Peyer's patch (tissue), 4 donors: ENCODE data around the gene SMARCA2. TPM values are rescaled to one million over a fixed set of nuclear protein-coding genes. Genes with fewer than 3 reads are reported as not detected.
A peak's percentile ranks its signal among the peaks of the same experiment; 100 is the strongest.

Experiments
- DNase-seq, 3 donors: peaks; one replicate each; pipeline ENCODE4 v3.0.0-alpha.2; 2017 to 2019
- H3K27ac ChIP-seq, 4 donors: fragments of 200-600 bp; sonication (generic); one replicate each; pipeline ENCODE4 v1.5.1; 2016 to 2019
- H3K27me3 ChIP-seq, 2 donors: fragments of 200-600 bp; sonication (generic); one replicate each; pipeline ENCODE4 v1.5.1; 2019
- H3K36me3 ChIP-seq, 3 donors: fragments of 200-600 bp; sonication (generic); one replicate each; pipeline ENCODE4 v1.5.1; 2016 to 2019
- H3K4me1 ChIP-seq, 4 donors: fragments of 200-600 bp; sonication (generic); one replicate each; pipeline ENCODE4 v1.5.1; 2016 to 2019
- H3K4me3 ChIP-seq, 4 donors: fragments of 200-600 bp; sonication (generic); 1 replicate in 3 of 4; 2 replicates in 1 of 4; pipeline ENCODE4 v1.5.1; 2016 to 2019; ENCODE audit warnings: mild to moderate bottlenecking in 1 of 4
- H3K9me3 ChIP-seq, 4 donors: fragments of 200-600 bp; sonication (generic); one replicate each; pipeline ENCODE4 v1.5.1; 2016 to 2019; ENCODE audit warnings: mild to moderate bottlenecking in 1 of 4
- POLR2A ChIP-seq, 2 donors: fragments of 450-650 bp; IDR thresholded peaks; one replicate each; pipeline ENCODE4 v1.5.1; 2017; ENCODE audit warnings: antibody characterized with exemption in 2 of 2, mild to moderate bottlenecking in 2 of 2, moderate library complexity in 2 of 2
- total RNA-seq, 4 donors: library from RNA; depleted of rRNA; stranded (reverse); fragments of >200 nt; gene quantifications; one replicate each; pipeline ENCODE4 v1.1.0, GENCODE V29; 2016
- TF ChIP-seq, protein P1 (sequence below), 6 experiments: fragments of 450-650 bp in 4 of 6; fragments of 200-600 bp in 2 of 6; sonication (generic) in 1 of 6; IDR thresholded peaks; one replicate each; pipeline ENCODE4 v1.5.1; 2017 to 2019; ENCODE audit warnings: antibody characterized with exemption in 6 of 6, mild to moderate bottlenecking in 3 of 6, moderate library complexity in 1 of 6

The SMARCA2 gene
- total RNA-seq, 4 donors from 2014 or later: 93.7 to 297 (median 113) TPM

DNA sequence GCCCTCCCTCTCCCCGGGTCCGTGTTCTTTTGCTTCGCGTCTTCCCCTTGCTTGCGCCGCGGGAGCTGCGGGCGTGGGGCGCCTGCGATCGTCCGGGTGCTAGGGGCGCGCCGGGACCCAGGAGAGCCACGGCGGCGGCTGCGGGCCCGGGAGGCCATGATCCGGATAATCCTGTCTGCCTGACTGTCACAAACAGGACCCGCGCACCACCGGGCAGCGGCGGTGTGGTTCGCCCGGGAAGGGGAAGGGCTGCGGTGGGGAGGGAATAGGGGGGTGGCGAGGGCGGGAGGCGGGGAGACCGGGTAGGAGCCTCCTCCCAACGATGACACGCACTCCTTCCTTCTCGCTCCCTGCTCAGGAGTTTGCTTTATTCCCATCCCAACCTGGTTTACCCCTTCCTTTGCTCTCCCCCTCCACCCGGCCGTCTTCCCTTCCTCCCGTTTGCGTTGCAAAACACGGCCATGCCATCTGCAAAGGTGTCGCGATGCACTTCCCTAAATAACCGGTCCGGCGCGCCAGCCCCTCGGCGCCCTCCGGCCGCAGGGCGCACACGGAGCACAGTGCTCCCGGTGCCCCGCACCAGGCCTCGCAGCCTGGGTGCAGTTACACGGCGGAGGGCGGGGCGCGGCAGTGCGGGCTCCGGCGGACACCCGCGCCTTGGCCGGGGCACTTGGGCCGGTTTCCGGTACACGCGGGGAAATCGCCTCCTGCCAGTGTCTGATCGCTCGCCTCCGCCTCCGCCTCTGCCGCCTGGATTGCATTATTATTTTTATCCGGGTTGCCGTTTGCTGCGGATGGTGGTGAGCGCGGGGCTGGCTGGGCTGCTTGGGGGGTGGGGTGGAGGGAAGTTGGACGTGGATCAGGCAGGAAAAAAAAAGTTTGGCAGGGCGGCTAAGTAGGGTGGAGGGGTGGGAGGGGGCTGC, 1.5 kb downstream of the SMARCA2 start:
- Histone ChIP-seq H3K9me3 (no peaks in the 10 kb centered on the region), H3K27me3 (no peaks in the 10 kb centered on the region), H3K36me3 (no peaks in the 10 kb centered on the region), H3K27ac (peak overlapping the region; percentile 95 to 98 (median 96)), H3K4me1 (peaks cover 0 to 28% (median 5%) of the 10 kb centered on the region in 4 donors), H3K4me3 (peak overlapping the region; percentile 71 to 92 (median 82))
- peak; percentile 75 to 90 (median 87) for DNase-seq
- TF ChIP-seq, protein P1, sequence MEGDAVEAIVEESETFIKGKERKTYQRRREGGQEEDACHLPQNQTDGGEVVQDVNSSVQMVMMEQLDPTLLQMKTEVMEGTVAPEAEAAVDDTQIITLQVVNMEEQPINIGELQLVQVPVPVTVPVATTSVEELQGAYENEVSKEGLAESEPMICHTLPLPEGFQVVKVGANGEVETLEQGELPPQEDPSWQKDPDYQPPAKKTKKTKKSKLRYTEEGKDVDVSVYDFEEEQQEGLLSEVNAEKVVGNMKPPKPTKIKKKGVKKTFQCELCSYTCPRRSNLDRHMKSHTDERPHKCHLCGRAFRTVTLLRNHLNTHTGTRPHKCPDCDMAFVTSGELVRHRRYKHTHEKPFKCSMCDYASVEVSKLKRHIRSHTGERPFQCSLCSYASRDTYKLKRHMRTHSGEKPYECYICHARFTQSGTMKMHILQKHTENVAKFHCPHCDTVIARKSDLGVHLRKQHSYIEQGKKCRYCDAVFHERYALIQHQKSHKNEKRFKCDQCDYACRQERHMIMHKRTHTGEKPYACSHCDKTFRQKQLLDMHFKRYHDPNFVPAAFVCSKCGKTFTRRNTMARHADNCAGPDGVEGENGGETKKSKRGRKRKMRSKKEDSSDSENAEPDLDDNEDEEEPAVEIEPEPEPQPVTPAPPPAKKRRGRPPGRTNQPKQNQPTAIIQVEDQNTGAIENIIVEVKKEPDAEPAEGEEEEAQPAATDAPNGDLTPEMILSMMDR (IDR thresholded peaks at IDR 0.05): no peak
- TF ChIP-seq POLR2A (IDR thresholded peaks at IDR 0.05): peak; percentile 43 to 57

DNA sequence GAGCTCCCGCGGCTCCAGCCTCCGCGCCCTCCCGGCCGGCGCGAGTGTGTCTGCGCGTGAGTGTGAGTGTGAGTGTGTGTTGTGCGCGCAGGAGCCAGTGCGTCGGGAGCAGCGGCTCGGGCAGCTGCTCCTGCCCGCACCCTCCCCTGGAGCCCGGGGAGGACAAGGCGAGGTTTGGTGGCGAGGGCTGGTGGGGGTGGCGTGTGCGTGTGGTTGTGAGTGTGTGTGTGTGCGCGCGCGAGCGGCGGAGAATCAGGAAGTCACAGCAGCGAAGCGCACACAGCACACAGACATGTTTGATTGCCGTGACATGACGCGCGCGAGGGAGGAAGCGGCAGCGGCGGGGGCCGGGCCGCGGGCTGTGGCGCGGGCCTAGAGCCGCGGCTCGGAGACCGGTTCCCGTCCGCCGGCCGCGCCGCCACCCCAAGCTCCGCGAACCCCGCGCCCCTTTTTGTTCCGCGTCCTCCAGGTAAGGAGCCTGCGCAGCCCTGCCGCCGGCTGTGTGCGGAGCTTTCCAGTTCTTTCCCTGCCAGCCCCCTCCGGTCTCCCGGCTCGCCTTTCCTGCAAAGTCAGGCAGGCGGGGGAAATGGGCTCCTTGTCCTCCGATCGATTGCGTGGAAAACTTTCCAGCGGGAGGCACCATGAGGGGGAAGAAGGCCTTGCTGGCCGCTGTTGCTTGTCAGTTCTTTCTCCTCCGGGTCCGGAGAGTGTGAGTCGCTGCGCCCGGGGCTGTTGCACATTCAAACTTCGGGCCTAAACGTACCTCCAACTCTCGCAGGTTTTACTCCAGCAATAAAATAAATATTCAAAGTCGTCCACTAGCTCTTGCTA, 2.4 kb downstream of the SMARCA2 start:
- no peaks in the 10 kb centered on the region for H3K27me3 ChIP-seq
- TF ChIP-seq, protein P1 (IDR thresholded peaks at IDR 0.05): no peak
- TF ChIP-seq POLR2A (IDR thresholded peaks at IDR 0.05): peak; percentile 60 to 71
- DNase-seq: peak; percentile 86 to 95 (median 88)
- peaks cover 0 to 35% (median 6%) of the 10 kb centered on the region in 4 donors for H3K4me1 ChIP-seq
- peak overlapping the region; percentile 71 to 92 (median 82) for H3K4me3 ChIP-seq
- H3K27ac ChIP-seq: peak overlapping the region; percentile 95 to 98 (median 96)
- no peaks in the 10 kb centered on the region for H3K9me3 ChIP-seq
- H3K36me3 ChIP-seq: no peaks in the 10 kb centered on the region

DNA sequence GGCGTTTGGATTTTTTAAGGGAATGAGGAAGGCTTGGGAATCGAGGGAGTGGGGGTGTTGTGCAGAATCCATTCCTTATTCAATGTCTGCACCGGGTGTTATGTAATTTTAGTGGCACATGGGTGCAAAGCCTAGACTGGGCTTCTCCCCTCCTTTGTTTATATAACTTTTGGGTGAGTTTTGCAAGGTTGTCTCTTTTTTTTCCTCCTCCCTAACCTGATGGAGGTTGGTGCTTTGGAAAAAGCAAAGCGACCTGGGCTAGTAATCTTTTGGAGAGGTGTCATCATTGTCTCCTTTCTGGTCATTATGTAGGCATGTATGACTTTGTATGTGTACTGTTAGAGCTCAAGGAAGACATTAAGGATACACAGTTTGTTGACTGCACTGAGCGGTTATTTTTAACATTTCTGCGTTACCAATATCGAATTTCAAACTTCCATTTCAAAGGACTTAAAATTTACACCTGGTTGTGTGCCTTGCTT, 3.1 kb downstream of the SMARCA2 start:
- H3K36me3 ChIP-seq: no peaks in the 10 kb centered on the region
- no peak for DNase-seq
- H3K9me3 ChIP-seq: no peaks in the 10 kb centered on the region
- H3K4me1 ChIP-seq: peaks cover 0 to 41% (median 6%) of the 10 kb centered on the region in 4 donors
- TF ChIP-seq POLR2A (IDR thresholded peaks at IDR 0.05): no peak
- TF ChIP-seq, protein P1 (IDR thresholded peaks at IDR 0.05): no peak
- H3K4me3 ChIP-seq: peak overlapping the region; percentile 71 to 92 (median 82)
- H3K27me3 ChIP-seq: no peaks in the 10 kb centered on the region
- H3K27ac ChIP-seq: peak overlapping the region; percentile 95 to 98 (median 96)

DNA sequence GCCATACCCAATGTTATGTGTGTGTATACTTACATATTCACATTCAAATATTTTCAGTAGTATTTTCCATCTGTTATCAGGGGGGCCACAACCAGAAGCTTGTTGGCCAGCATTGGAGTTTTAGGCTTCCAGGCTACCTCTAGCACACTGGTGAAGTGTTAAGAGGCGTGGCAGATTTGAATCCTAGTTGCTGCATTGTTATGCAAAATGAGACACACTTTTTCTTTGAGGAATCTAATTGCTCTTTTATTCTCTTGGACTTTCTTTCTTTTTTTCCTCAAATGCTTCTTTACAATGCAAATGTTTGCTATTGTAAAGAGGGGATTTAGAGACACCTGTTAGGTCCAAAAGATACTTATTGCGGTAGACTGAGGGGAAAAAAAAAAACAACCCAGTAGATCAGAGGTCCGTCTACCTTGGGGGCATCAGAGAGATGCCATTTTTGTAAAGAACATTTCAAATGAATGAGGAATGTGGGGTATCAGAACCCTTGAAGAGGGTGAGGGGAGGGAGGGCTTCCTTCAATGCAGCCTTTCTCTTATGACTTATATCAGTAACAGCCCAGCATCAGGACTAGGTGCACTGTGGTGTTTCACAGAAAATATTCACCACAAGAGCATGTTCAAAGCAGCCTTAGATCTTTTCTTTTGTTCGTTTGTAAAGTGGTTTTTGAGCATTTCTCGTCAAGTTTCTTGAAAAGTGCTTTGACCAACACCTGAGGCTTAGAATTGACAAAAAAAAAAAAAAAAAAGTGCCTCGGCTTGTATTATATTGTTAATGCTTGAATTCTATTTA, 3.8 kb downstream of the SMARCA2 start:
- no peaks in the 10 kb centered on the region for H3K9me3 ChIP-seq
- no peaks in the 10 kb centered on the region for H3K27me3 ChIP-seq
- DNase-seq: no peak
- H3K27ac ChIP-seq: peak overlapping the region; percentile 5 to 98 (median 96)
- peaks cover 0 to 44% (median 6%) of the 10 kb centered on the region in 4 donors for H3K4me1 ChIP-seq
- no peaks in the 10 kb centered on the region for H3K36me3 ChIP-seq
- peak overlapping the region in 2 of 4 donors; percentile 90 to 92 for H3K4me3 ChIP-seq
- TF ChIP-seq, protein P1 (IDR thresholded peaks at IDR 0.05): no peak
- no peak for TF ChIP-seq POLR2A (IDR thresholded peaks at IDR 0.05)

DNA sequence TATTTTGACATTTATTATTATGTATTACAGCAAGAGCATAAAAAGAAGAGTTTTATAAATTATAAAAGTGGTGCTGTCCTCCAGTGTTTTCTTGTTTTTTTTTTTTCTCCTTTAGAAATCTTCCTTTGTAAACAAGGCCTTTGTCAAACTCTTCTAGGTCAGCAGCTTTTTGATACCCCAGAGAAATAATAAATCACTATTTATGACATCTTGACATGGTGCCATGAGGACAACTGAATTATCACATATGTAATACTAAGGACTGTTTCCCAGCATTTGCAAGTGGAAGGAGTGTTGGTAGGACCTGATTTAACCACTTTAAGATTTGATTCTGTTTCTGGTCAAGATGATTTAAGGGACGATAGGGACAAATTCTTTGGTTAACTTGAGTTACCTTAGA, 4.6 kb downstream of the SMARCA2 start:
- Histone ChIP-seq H3K4me1 (peaks cover 0 to 47% (median 5%) of the 10 kb centered on the region in 4 donors), H3K36me3 (no peaks in the 10 kb centered on the region), H3K9me3 (no peaks in the 10 kb centered on the region), H3K27ac (peak overlapping the region in 1 of 4 donors; percentile 4), H3K27me3 (no peaks in the 10 kb centered on the region), H3K4me3 (no peak overlapping the region)
- no peak for DNase-seq
- TF ChIP-seq POLR2A (IDR thresholded peaks at IDR 0.05): no peak
- TF ChIP-seq, protein P1 (IDR thresholded peaks at IDR 0.05): no peak
